ENCODE data around the gene ACIN1.

ACIN1 gene

DNA sequence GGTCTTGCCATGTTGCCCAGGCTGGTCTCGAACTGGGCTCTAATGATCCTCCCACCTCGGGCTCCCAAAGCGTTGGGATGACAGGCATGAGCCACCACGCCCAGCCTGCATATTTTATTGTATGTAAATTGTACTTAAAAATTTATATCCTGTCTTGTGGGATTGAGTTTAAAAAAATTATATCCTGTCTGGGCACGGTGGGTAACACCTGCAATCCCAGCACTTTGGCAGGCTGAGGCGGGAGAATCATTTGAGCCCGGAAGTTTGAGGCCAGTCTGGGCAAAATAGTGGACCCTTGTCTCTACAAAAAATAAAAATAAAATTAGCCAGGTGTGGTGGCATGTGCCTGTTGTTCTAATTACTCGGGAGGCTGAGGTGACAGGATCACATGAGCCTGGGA lies 38.0 kb upstream of the ACIN1 start:
- Histone ChIP-seq H3K9ac (ENCODE audit: low read depth, low read length) (no peak overlapping the region), H3K4me1 (ENCODE audit: control insufficient read depth, insufficient read depth, low read length) (peaks cover under 1% of the 10 kb centered on the region), H3K4me2 (ENCODE audit: low read length) (no peak overlapping the region), H3K4me3 (ENCODE audit: low read length) (no peak overlapping the region), H3K27me3 (ENCODE audit: control insufficient read depth, insufficient read depth, low read length) (peaks cover 28% of the 10 kb centered on the region), H3K9me3 (replicated peaks; ENCODE audit: low read length) (no peaks in the 10 kb centered on the region), H3K36me3 (ENCODE audit: insufficient read depth, low read length) (no peaks in the 10 kb centered on the region)

GRCh38 chr14:23131482-23131881 lies 36.5 kb upstream of the ACIN1 start:
- no peak overlapping the region for H3K4me3 ChIP-seq (ENCODE audit: low read length)
- H3K27me3 ChIP-seq (ENCODE audit: control insufficient read depth, insufficient read depth, low read length): peaks cover 38% of the 10 kb centered on the region
- no peaks in the 10 kb centered on the region for H3K9me3 ChIP-seq (replicated peaks; ENCODE audit: low read length)
- H3K4me2 ChIP-seq (ENCODE audit: low read length): no peak overlapping the region
- no peak overlapping the region for H3K9ac ChIP-seq (ENCODE audit: low read depth, low read length)
- H3K4me1 ChIP-seq (ENCODE audit: control insufficient read depth, insufficient read depth, low read length): no peaks in the 10 kb centered on the region
- no peaks in the 10 kb centered on the region for H3K36me3 ChIP-seq (ENCODE audit: insufficient read depth, low read length)

DNA sequence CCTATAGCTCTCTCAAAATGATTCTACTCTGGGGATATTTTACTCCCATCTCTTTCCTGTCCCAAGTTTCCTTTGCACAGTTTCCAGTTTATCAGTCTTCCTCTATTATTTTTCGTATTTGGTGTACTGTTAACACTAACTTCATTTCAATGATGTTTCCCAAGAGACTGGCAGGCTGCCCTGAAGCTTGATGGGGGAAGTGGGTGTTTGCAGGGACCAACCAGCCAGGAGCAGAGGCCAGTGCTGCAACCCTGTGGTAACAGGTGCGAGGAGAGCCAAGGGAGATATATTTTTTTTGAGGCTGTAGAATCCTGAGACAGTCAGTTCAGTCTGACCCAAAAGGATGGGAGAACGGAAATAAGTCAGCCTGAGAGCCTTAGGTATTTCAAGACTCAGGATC lies 35.9 kb upstream of the ACIN1 start:
- Histone ChIP-seq H3K4me1 (ENCODE audit: control insufficient read depth, insufficient read depth, low read length) (no peaks in the 10 kb centered on the region), H3K9ac (ENCODE audit: low read depth, low read length) (no peak overlapping the region), H3K9me3 (replicated peaks; ENCODE audit: low read length) (no peaks in the 10 kb centered on the region), H3K27me3 (ENCODE audit: control insufficient read depth, insufficient read depth, low read length) (peaks cover 40% of the 10 kb centered on the region), H3K4me3 (ENCODE audit: low read length) (no peak overlapping the region), H3K36me3 (ENCODE audit: insufficient read depth, low read length) (no peaks in the 10 kb centered on the region), H3K4me2 (ENCODE audit: low read length) (no peak overlapping the region)

DNA sequence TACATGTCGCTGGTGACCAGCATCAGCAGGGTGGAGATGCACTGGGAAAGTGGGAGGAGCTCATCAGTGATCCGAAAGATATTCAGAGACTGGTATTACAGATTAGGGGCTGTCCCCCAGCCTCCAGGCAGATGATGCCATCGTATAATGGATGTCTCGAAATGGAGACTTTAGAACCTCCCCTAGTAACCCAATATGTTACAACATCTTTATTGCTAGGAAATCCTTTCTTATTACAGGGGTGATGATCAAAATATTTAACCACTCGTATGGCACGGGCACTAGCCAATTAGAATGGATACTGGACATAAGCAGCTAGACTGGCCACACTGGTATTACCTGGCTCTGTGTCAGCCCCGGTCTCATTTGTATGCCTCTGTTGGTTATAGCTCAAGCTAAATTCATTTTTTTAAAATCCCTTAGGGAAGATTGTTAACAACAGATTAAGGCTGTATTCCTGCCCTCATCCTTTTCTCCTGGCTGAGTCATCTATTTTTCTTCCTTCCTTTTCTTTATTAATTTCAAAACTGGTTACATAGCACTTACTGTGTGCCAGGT lies 34.9 kb upstream of the ACIN1 start:
- no peak overlapping the region for H3K4me3 ChIP-seq (ENCODE audit: low read length)
- H3K9ac ChIP-seq (ENCODE audit: low read depth, low read length): no peak overlapping the region
- peaks cover 40% of the 10 kb centered on the region for H3K27me3 ChIP-seq (ENCODE audit: control insufficient read depth, insufficient read depth, low read length)
- no peaks in the 10 kb centered on the region for H3K4me1 ChIP-seq (ENCODE audit: control insufficient read depth, insufficient read depth, low read length)
- H3K36me3 ChIP-seq (ENCODE audit: insufficient read depth, low read length): no peaks in the 10 kb centered on the region
- no peak overlapping the region for H3K4me2 ChIP-seq (ENCODE audit: low read length)
- H3K9me3 ChIP-seq (replicated peaks; ENCODE audit: low read length): no peaks in the 10 kb centered on the region

DNA sequence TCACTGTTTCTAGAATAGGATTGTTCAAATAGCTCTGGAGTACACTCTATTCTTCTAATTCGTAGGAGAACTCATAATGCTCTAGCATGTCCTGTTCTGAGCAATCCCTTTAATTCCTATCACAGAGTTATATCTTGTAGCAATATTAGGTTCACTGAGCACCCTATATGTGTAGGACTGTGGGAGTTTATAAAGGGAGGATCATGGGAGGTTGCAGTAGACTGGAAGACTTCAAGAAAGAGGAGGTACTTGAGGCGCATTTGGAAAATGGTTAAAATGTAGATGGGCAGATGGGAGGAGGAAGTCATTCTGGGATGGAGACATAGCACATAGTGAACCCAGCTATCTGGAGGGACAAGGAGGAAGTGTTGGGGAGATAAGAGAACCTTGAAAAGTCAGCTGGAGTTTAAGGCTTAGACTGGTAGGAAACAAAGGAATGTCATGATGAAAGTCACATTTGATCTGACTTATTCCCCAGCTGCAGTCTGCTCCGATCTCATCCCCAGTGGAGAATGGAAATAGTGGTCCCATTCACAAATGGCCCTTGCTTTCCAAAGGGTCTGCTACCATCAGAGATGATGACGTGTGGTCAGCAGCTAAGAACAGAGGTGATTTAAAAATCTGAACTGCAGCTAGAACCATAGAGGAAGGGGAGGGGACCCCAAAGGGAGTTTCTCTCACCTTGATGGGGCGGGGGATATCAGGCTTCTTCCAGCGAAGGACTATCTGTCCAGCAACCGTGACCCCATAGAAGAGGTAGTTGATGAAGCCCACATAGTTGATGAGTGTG lies 34.2 kb upstream of the ACIN1 start:
- peaks cover 40% of the 10 kb centered on the region for H3K27me3 ChIP-seq (ENCODE audit: control insufficient read depth, insufficient read depth, low read length)
- H3K36me3 ChIP-seq (ENCODE audit: insufficient read depth, low read length): no peaks in the 10 kb centered on the region

GRCh38 chr14:23127861-23128260 lies 32.9 kb upstream of the ACIN1 start:
- H3K4me1 ChIP-seq (ENCODE audit: control insufficient read depth, insufficient read depth, low read length): no peaks in the 10 kb centered on the region
- peaks cover 45% of the 10 kb centered on the region for H3K27me3 ChIP-seq (ENCODE audit: control insufficient read depth, insufficient read depth, low read length)
- no peaks in the 10 kb centered on the region for H3K9me3 ChIP-seq (replicated peaks; ENCODE audit: low read length)
- no peaks in the 10 kb centered on the region for H3K36me3 ChIP-seq (ENCODE audit: insufficient read depth, low read length)
- H3K4me2 ChIP-seq (ENCODE audit: low read length): no peak overlapping the region
- no peak overlapping the region for H3K4me3 ChIP-seq (ENCODE audit: low read length)
- no peak overlapping the region for H3K9ac ChIP-seq (ENCODE audit: low read depth, low read length)

More for the DNA sequence above, 34.2 kb upstream of the ACIN1 start:
- Histone ChIP-seq H3K4me3 (ENCODE audit: low read length) (no peak overlapping the region), H3K9me3 (replicated peaks; ENCODE audit: low read length) (no peaks in the 10 kb centered on the region), H3K4me2 (ENCODE audit: low read length) (no peak overlapping the region), H3K9ac (ENCODE audit: low read depth, low read length) (no peak overlapping the region), H3K4me1 (ENCODE audit: control insufficient read depth, insufficient read depth, low read length) (no peaks in the 10 kb centered on the region)

DNA sequence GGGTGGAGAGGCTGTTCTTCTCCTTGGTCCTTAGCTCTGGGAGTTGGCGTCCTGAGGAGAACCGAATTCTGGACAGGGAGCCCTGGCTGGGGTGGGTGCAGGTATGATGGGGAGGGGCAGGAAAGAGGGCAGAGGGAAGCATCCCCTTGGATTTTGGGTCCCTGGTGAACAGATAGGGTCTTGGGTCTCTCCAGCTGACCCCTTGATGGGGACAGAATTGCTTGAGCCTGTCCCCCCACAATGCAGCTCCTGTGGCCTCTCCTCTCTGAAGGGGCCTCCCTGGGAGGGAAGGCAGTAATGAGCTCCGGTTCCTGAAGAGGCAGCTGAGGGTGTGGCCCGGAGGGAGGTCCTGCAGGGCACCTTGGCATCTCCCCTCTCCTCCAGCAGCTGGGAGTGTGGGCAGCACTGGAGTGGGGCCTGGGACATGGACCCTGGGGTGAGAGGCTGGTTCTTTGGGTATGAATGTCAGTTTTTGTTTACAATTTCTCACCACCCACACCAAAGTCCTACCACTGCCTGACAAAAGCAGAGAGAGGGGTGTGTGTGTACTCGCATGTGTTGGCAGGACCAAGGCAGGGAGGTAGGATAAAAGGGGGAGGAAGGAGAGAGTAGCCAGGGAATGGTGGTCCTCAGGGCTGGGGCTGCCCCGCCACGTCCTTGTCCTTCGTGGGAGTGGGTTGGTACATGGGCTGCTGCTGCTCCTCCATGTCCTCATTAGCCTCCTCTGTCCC lies 31.8 kb upstream of the ACIN1 start:
- Histone ChIP-seq H3K9me3 (replicated peaks; ENCODE audit: low read length) (no peaks in the 10 kb centered on the region), H3K27me3 (ENCODE audit: control insufficient read depth, insufficient read depth, low read length) (peaks cover 46% of the 10 kb centered on the region), H3K9ac (ENCODE audit: low read depth, low read length) (no peak overlapping the region), H3K4me2 (ENCODE audit: low read length) (no peak overlapping the region), H3K36me3 (ENCODE audit: insufficient read depth, low read length) (no peaks in the 10 kb centered on the region), H3K4me3 (ENCODE audit: low read length) (no peak overlapping the region), H3K4me1 (ENCODE audit: control insufficient read depth, insufficient read depth, low read length) (peaks cover 2% of the 10 kb centered on the region)

- Histone ChIP-seq H3K4me2 (ENCODE audit: low read length) (no peak overlapping the region), H3K4me1 (ENCODE audit: control insufficient read depth, insufficient read depth, low read length) (peaks cover 9% of the 10 kb centered on the region), H3K27me3 (ENCODE audit: control insufficient read depth, insufficient read depth, low read length) (peaks cover 40% of the 10 kb centered on the region), H3K9ac (ENCODE audit: low read depth, low read length) (no peak overlapping the region), H3K9me3 (replicated peaks; ENCODE audit: low read length) (no peaks in the 10 kb centered on the region), H3K36me3 (ENCODE audit: insufficient read depth, low read length) (no peaks in the 10 kb centered on the region), H3K4me3 (ENCODE audit: low read length) (no peak overlapping the region)
Measured at GRCh38 chr14:23125933-23126524, 31.1 kb upstream of the ACIN1 start.

GRCh38 chr14:23125011-23125410 lies 30.1 kb upstream of the ACIN1 start:
- no peak overlapping the region for H3K4me3 ChIP-seq (ENCODE audit: low read length)

GRCh38 chr14:23124337-23124954 lies 29.5 kb upstream of the ACIN1 start:
- H3K9me3 ChIP-seq (replicated peaks; ENCODE audit: low read length): no peaks in the 10 kb centered on the region

More at GRCh38 chr14:23125011-23125410, 30.1 kb upstream of the ACIN1 start:
- Histone ChIP-seq H3K27me3 (ENCODE audit: control insufficient read depth, insufficient read depth, low read length) (peaks cover 34% of the 10 kb centered on the region), H3K36me3 (ENCODE audit: insufficient read depth, low read length) (no peaks in the 10 kb centered on the region), H3K4me1 (ENCODE audit: control insufficient read depth, insufficient read depth, low read length) (peaks cover 11% of the 10 kb centered on the region), H3K4me2 (ENCODE audit: low read length) (no peak overlapping the region), H3K9me3 (replicated peaks; ENCODE audit: low read length) (no peaks in the 10 kb centered on the region), H3K9ac (ENCODE audit: low read depth, low read length) (no peak overlapping the region)

GRCh38 chr14:23123419-23123818 lies 28.5 kb upstream of the ACIN1 start:
- peaks cover 11% of the 10 kb centered on the region for H3K4me1 ChIP-seq (ENCODE audit: control insufficient read depth, insufficient read depth, low read length)
- no peak overlapping the region for H3K9ac ChIP-seq (ENCODE audit: low read depth, low read length)
- no peaks in the 10 kb centered on the region for H3K9me3 ChIP-seq (replicated peaks; ENCODE audit: low read length)
- H3K27me3 ChIP-seq (ENCODE audit: control insufficient read depth, insufficient read depth, low read length): peaks cover 21% of the 10 kb centered on the region
- no peaks in the 10 kb centered on the region for H3K36me3 ChIP-seq (ENCODE audit: insufficient read depth, low read length)
- H3K4me3 ChIP-seq (ENCODE audit: low read length): no peak overlapping the region
- H3K4me2 ChIP-seq (ENCODE audit: low read length): no peak overlapping the region

More at GRCh38 chr14:23124337-23124954, 29.5 kb upstream of the ACIN1 start:
- H3K4me1 ChIP-seq (ENCODE audit: control insufficient read depth, insufficient read depth, low read length): peaks cover 11% of the 10 kb centered on the region
- H3K36me3 ChIP-seq (ENCODE audit: insufficient read depth, low read length): no peaks in the 10 kb centered on the region
- no peak overlapping the region for H3K9ac ChIP-seq (ENCODE audit: low read depth, low read length)
- no peak overlapping the region for H3K4me3 ChIP-seq (ENCODE audit: low read length)
- no peak overlapping the region for H3K4me2 ChIP-seq (ENCODE audit: low read length)
- H3K27me3 ChIP-seq (ENCODE audit: control insufficient read depth, insufficient read depth, low read length): peaks cover 28% of the 10 kb centered on the region

All from skeletal muscle satellite cell (primary cell).